Islet of Langerhans (tissue), 1 donor: ENCODE measurements around the gene SOX10.
"Not testable (repeated sequence)": the region's sequence is repeated elsewhere in the genome, so short reads cannot be mapped to it uniquely, and the experiment has no call there.

Experiments used
- FAIRE-seq: peaks from one replicate; lab custom pipeline; 2011; peaks lifted over from hg19 to GRCh38; lab: Jason Lieb, UNC

The SOX10 gene

GRCh38 chr22:37959231-37959825 is 25.0 kb downstream of the SOX10 start:
- no peak for FAIRE-seq

GRCh38 chr22:37957232-37957631 is 27.1 kb downstream of the SOX10 start:
- FAIRE-seq: no peak

- FAIRE-seq: not testable (repeated sequence)
Measured at GRCh38 chr22:37955825-37956397, 28.4 kb downstream of the SOX10 start.

- FAIRE-seq: no peak
Measured at GRCh38 chr22:37954686-37955085, 29.7 kb downstream of the SOX10 start.

GRCh38 chr22:37953437-37954179 is 30.7 kb downstream of the SOX10 start, which contains the start of the genes C22orf23 and POLR2F:
C22orf23 (minus strand) TSS chr22:37953601; CDS start chr22:37953149, 452 bp downstream.
POLR2F (plus strand) TSS chr22:37953699; CDS start chr22:37953788, 89 bp downstream.
- FAIRE-seq: peak; percentile 87

GRCh38 chr22:37953062-37953436 is 31.3 kb downstream of the SOX10 start:
- no peak for FAIRE-seq

- not testable (repeated sequence) for FAIRE-seq
Measured at GRCh38 chr22:37952629-37953028, 31.7 kb downstream of the SOX10 start.

GRCh38 chr22:37951305-37951704 is 33.0 kb downstream of the SOX10 start:
- FAIRE-seq: no peak

- not testable (repeated sequence) for FAIRE-seq
Measured at GRCh38 chr22:37947142-37947795, 37.1 kb downstream of the SOX10 start.

GRCh38 chr22:37944423-37944822 is 39.9 kb downstream of the SOX10 start:
- not testable (repeated sequence) for FAIRE-seq

- no peak for FAIRE-seq
Measured at GRCh38 chr22:37943825-37944198, 40.5 kb downstream of the SOX10 start.

- no peak for FAIRE-seq
Measured at GRCh38 chr22:37943136-37943824, 41.1 kb downstream of the SOX10 start.

- FAIRE-seq: no peak
Measured at GRCh38 chr22:37942133-37942532, 42.2 kb downstream of the SOX10 start.

- no peak for FAIRE-seq
Measured at GRCh38 chr22:37940698-37941376, 43.5 kb downstream of the SOX10 start.

GRCh38 chr22:37933711-37934376 is 50.5 kb downstream of the SOX10 start:
- no peak for FAIRE-seq

- FAIRE-seq: no peak
Measured at GRCh38 chr22:37932821-37933578, 51.4 kb downstream of the SOX10 start.

- FAIRE-seq: no peak
Measured at GRCh38 chr22:37932401-37932800, 52.0 kb downstream of the SOX10 start.

- FAIRE-seq: no peak
Measured at GRCh38 chr22:37931893-37932389, 52.4 kb downstream of the SOX10 start.

GRCh38 chr22:37930952-37931440 is 53.4 kb downstream of the SOX10 start:
- no peak for FAIRE-seq
